BJ (cell line): ENCODE data around the gene SORCS1. TPM values are rescaled to one million over a fixed set of nuclear protein-coding genes. Genes with fewer than 3 reads are reported as not detected.

Experiments
- CTCF ChIA-PET: fragments of 350-600 bp; formaldehyde crosslinking; extraction: SDS; loops from one replicate; lab custom pipeline; 2021; ENCODE audit warnings: antibody characterized with exemption, inconsistent platforms; lab: Yijun Ruan, JAX
- POLR2A ChIA-PET: fragments of 300-600 bp; sonication (Branson Sonifier 250); formaldehyde crosslinking; extraction: SDS; loops from one replicate; lab custom pipeline; 2021; ENCODE audit warnings: antibody characterized with exemption; lab: Charles Lee
- DNase-seq: peaks from one replicate; pipeline ENCODE4 v3.0.0-alpha.2; 2011; ENCODE audit warnings: low read depth
- H3K27me3 ChIP-seq: 2 replicates; pipeline ENCODE4 v1.6.0; 2011; ENCODE audit warnings: low read length; ENCODE audit not compliant: control insufficient read depth, insufficient read depth
- H3K36me3 ChIP-seq: 2 replicates; pipeline ENCODE4 v1.5.1; 2011; ENCODE audit warnings: low read length; ENCODE audit not compliant: control insufficient read depth, insufficient read depth
- H3K4me3 ChIP-seq: 2 replicates; pipeline ENCODE4 v1.5.1; 2011; ENCODE audit warnings: low read depth, mild to moderate bottlenecking, control low read depth, low read length
- CTCF ChIP-seq: IDR thresholded peaks from 2 replicates; pipeline ENCODE4 v1.5.1; 2011; ENCODE audit warnings: low read depth, mild to moderate bottlenecking, control low read depth, inconsistent platforms, low read length, moderate library complexity; ENCODE audit not compliant: insufficient read depth
- polyA plus RNA-seq: library from polyadenylated mRNA; depleted of rRNA; stranded (reverse); fragments of >200 nt; gene quantifications from 2 replicates; pipeline ENCODE4 v1.2.3, GENCODE V29; 2011

SORCS1 gene
- polyA plus RNA-seq, 1 experiment = 0.01 TPM

GRCh38 chr10:106874604-106874889 lies 290.0 kb downstream of the SORCS1 start:
- CTCF ChIA-PET = interaction anchor here (1.4 kb wide), 1 partner anchor 82 kb away, joined by 3 read pairs; no protein-coding TSS in a partner anchor
- POLR2A ChIA-PET = no interaction called here
- H3K4me3 ChIP-seq = no peak overlapping the region
- no peak for TF ChIP-seq CTCF
- no peaks in the 10 kb centered on the region for H3K36me3 ChIP-seq
- no peaks in the 10 kb centered on the region for H3K27me3 ChIP-seq
- no peak for DNase-seq

GRCh38 chr10:106873770-106874603 lies 290.5 kb downstream of the SORCS1 start:
- no peak for TF ChIP-seq CTCF
- POLR2A ChIA-PET = no interaction called here
- Histone ChIP-seq H3K36me3 (no peaks in the 10 kb centered on the region), H3K4me3 (no peak overlapping the region), H3K27me3 (no peaks in the 10 kb centered on the region)
- CTCF ChIA-PET = interaction anchor here (1.4 kb wide), 1 partner anchor 82 kb away, joined by 3 read pairs; no protein-coding TSS in a partner anchor
- DNase-seq = no peak

GRCh38 chr10:106872176-106872575 lies 292.3 kb downstream of the SORCS1 start:
- CTCF ChIA-PET = no interaction called here
- TF ChIP-seq CTCF = no peak
- H3K4me3 ChIP-seq = no peak overlapping the region

GRCh38 chr10:106866244-106866845 lies 298.2 kb downstream of the SORCS1 start:
- no peaks in the 10 kb centered on the region for H3K27me3 ChIP-seq
- ChIA-PET POLR2A (no interaction called here), CTCF (no interaction called here)
- H3K4me3 ChIP-seq = no peak overlapping the region
- DNase-seq = no peak
- H3K36me3 ChIP-seq = no peaks in the 10 kb centered on the region
- TF ChIP-seq CTCF = no peak

More at GRCh38 chr10:106872176-106872575, 292.3 kb downstream of the SORCS1 start:
- no peaks in the 10 kb centered on the region for H3K36me3 ChIP-seq
- H3K27me3 ChIP-seq = no peaks in the 10 kb centered on the region
- POLR2A ChIA-PET = no interaction called here
- DNase-seq = no peak

- TF ChIP-seq CTCF = no peak
- ChIA-PET CTCF (no interaction called here), POLR2A (no interaction called here)
- Histone ChIP-seq H3K36me3 (no peaks in the 10 kb centered on the region), H3K27me3 (no peaks in the 10 kb centered on the region), H3K4me3 (no peak overlapping the region)
- no peak for DNase-seq
Observed at GRCh38 chr10:106864031-106864430, 300.5 kb downstream of the SORCS1 start.
